Chondrocyte (in vitro differentiated cells): ENCODE data around the gene SGCE. TPM values are rescaled to one million over a fixed set of nuclear protein-coding genes. Genes with fewer than 3 reads are reported as not detected.

Experiments
- DNase-seq: peaks from one replicate; pipeline ENCODE4 v3.0.0; 2021; ENCODE audit warnings: mixed read lengths, low spot score
- H3K27ac Mint-ChIP-seq: one replicate; pipeline ENCODE4 v1.8.0; 2021; ENCODE audit warnings: mild to moderate bottlenecking, moderate library complexity, mixed read lengths; ENCODE audit not compliant: unreplicated experiment
- H3K27me3 Mint-ChIP-seq: 2 replicates; pipeline ENCODE4 v1.8.0; 2021; ENCODE audit warnings: low read depth, mixed read lengths
- H3K36me3 Mint-ChIP-seq: 2 replicates; pipeline ENCODE4 v1.8.0; 2021; ENCODE audit warnings: low read depth, mixed read lengths
- H3K4me1 Mint-ChIP-seq: 2 replicates; pipeline ENCODE4 v1.8.0; 2021; ENCODE audit warnings: low read depth, mild to moderate bottlenecking, mixed read lengths
- H3K4me3 Mint-ChIP-seq: one replicate; pipeline ENCODE4 v1.8.0; 2021; ENCODE audit warnings: mild to moderate bottlenecking, moderate library complexity, mixed read lengths; ENCODE audit not compliant: unreplicated experiment
- H3K9me3 Mint-ChIP-seq: 2 replicates; pipeline ENCODE4 v1.8.0; 2021; ENCODE audit warnings: low read depth, mixed read lengths
- CTCF ChIP-seq: fragments of 200-600 bp; sonication (generic); IDR thresholded peaks from 2 replicates; pipeline ENCODE4 v1.5.0; 2021; ENCODE audit warnings: antibody characterized with exemption, mild to moderate bottlenecking, moderate library complexity
- total RNA-seq: library from RNA; stranded (reverse); gene quantifications from 3 replicates; pipeline ENCODE4 v1.2.1, GENCODE V29; 2021

The SGCE gene
- total RNA-seq, 1 donor from 2014 or later = 72.3 TPM

GRCh38 chr7:94633687-94634086 is 22.2 kb downstream of the SGCE start:
- Mint-ChIP-seq H3K36me3 (peaks cover 4% of the 10 kb centered on the region), H3K4me3 (no peak overlapping the region), H3K9me3 (no peaks in the 10 kb centered on the region), H3K27me3 (no peaks in the 10 kb centered on the region), H3K4me1 (peaks cover 35% of the 10 kb centered on the region), H3K27ac (no peak overlapping the region)
- no peak for DNase-seq
- no peak for TF ChIP-seq CTCF

- Mint-ChIP-seq H3K9me3 (no peaks in the 10 kb centered on the region), H3K4me3 (no peak overlapping the region), H3K4me1 (peaks cover 35% of the 10 kb centered on the region), H3K27ac (peak overlapping the region; percentile 86), H3K27me3 (no peaks in the 10 kb centered on the region), H3K36me3 (peaks cover 4% of the 10 kb centered on the region)
- TF ChIP-seq CTCF = no peak
- DNase-seq = no peak
These were observed 23.0 kb downstream of the SGCE start for GRCh38 chr7:94633014-94633341.

- H3K27me3 Mint-ChIP-seq = no peaks in the 10 kb centered on the region
- no peak for TF ChIP-seq CTCF
- peaks cover 35% of the 10 kb centered on the region for H3K4me1 Mint-ChIP-seq
- no peaks in the 10 kb centered on the region for H3K9me3 Mint-ChIP-seq
- DNase-seq = no peak
- H3K27ac Mint-ChIP-seq = peak overlapping the region; percentile 86
- H3K4me3 Mint-ChIP-seq = no peak overlapping the region
- peaks cover 1% of the 10 kb centered on the region for H3K36me3 Mint-ChIP-seq
These were observed 23.5 kb downstream of the SGCE start for GRCh38 chr7:94632338-94633013.

- H3K9me3 Mint-ChIP-seq = no peaks in the 10 kb centered on the region
- no peak for TF ChIP-seq CTCF
- H3K36me3 Mint-ChIP-seq = no peaks in the 10 kb centered on the region
- no peak for DNase-seq
- no peaks in the 10 kb centered on the region for H3K27me3 Mint-ChIP-seq
- H3K4me1 Mint-ChIP-seq = peaks cover 35% of the 10 kb centered on the region
- H3K27ac Mint-ChIP-seq = peak overlapping the region; percentile 29
- H3K4me3 Mint-ChIP-seq = no peak overlapping the region
These were observed 25.1 kb downstream of the SGCE start for GRCh38 chr7:94630855-94631254.

GRCh38 chr7:94623820-94624219 is 32.1 kb downstream of the SGCE start:
- H3K27ac Mint-ChIP-seq = no peak overlapping the region
- no peaks in the 10 kb centered on the region for H3K9me3 Mint-ChIP-seq
- H3K27me3 Mint-ChIP-seq = no peaks in the 10 kb centered on the region
- no peaks in the 10 kb centered on the region for H3K36me3 Mint-ChIP-seq
- no peak for DNase-seq
- no peak overlapping the region for H3K4me3 Mint-ChIP-seq
- no peak for TF ChIP-seq CTCF
- peaks cover 14% of the 10 kb centered on the region for H3K4me1 Mint-ChIP-seq
